Activated CD8-positive, alpha-beta memory T cell treated with anti-CD3 and anti-CD28 coated beads for 1 hour (primary cell): ENCODE data around the gene SHB.
A peak's percentile ranks its signal among the peaks of the same experiment; 100 is the strongest.

Experiments used
- DNase-seq, 2 donors: peaks; one replicate each; pipeline ENCODE4 v3.0.0-alpha.2; 2020; ENCODE audit warnings: low read depth in 1 of 2; ENCODE audit errors: extremely low read depth in 1 of 2

The SHB gene

DNA sequence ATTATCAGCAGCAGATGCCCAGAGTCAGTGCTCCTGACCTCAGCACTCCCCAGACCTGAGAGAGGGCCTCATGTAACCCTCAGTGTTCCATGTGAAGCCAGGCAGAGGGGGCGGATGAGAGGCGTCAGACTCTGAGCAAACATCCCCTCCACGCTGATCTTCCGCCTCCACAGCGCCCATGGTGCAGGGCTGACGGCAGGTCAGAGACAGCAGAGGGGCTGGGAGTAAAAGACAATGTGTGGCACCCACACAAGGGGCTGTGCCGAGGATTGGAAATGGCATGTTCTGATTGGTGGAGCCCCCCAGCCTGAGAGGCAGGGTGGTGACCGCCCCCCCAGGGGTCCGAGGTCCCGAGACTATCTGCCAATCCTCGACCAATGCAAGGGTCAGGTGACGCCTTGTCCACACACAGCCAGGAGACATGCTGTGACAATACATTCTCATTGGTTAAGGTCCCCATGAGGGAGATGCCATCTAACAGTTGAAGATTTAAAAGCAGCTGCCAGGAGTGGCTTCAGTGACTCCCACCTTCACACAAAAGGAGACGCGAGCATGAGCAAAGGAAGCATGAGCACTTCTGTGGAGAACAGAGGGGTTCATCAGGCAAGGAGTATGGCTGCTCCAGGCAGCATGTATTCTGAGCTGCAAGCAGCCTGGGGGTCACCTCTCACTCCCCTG, 145.8 kb downstream of the SHB start:
- no peak for DNase-seq

DNA sequence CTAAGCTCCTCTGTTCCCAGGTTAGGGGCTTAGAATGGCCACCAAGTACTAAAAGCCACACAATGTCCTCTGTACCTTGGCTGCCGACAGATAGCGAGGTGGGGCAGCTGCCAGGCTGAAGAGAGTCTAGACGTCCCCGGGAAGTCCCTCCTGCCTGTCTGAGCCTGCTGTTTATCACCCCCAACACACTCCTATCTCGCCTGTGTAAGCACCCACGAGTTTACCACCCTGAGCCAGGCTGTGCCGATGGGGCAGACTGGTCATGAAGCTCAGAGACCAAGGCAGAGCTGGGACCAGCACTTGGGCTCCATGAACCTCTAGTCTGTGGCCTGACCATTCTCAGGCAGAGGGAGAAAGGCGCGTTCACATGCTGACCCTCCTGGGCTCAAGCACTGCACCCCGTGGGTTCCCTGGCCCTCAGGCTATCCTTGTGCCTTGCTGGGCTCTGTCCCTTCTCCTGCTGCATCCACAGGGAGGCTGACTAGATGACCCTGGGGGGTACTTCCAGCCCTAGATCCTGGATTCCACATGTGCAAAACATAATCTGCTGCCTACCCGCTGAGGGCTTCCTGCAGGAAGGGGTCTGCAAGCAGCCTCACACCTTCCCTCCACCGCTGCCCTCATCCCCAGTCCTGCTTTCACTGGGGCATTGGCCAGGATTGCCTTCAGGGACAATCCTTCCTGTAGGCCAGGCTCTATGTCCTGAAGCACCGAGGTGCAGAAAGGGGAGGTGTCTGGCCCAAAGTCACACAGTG, 146.5 kb downstream of the SHB start:
- no peak for DNase-seq

DNA sequence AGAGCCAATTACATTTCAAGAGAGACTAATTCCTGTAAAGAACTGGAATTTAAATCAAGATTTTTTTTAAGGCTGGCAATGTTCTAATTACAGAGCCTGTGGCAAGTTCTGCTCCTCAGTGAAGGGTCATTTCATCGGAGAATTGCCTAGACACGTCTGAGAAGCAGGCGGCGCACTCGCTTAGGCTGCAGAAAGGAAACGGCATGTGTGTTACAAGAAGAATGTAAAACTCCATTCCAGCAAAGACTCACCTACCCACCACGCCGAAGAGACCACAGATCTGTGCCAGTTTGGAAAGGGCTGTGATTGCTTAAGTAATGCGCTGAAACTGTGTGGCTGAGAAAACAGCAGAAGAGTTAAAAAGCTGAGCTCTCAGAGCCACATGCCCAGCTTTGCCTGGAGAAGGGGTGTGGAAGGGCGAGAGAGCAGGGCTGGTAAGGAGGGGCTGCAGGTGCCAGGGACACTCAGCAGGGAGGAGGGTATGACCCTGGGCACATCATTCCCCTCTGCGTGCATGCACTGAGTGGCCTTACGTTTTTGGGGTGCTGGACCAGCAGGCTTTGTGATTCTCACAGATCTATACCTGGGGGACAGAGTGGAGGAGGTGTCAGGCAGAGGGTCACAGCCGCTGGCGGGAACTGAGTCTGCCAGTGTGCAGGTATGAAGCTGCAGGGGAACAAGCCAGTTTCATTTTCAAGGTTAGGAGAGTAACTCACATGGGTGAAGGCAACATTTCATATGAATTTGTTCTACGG, 147.3 kb downstream of the SHB start:
- no peak for DNase-seq

DNA sequence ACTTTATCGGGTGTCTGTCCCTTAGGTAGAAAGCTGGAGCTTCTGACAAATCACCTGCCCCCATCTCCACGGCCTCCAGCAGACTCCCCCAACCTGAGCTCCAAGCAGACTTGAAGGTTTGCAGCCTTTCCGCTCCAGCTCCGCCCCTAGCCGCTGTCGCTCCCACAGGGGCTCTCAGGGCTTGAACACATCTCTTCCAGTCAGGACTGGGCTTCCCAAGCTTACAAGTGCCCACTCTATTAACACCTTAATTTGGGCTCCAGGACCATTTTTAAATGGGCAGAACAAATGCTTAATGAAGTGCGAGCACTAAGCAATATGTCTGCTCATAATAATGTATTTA, 147.9 kb downstream of the SHB start:
- DNase-seq, result no peak

DNA sequence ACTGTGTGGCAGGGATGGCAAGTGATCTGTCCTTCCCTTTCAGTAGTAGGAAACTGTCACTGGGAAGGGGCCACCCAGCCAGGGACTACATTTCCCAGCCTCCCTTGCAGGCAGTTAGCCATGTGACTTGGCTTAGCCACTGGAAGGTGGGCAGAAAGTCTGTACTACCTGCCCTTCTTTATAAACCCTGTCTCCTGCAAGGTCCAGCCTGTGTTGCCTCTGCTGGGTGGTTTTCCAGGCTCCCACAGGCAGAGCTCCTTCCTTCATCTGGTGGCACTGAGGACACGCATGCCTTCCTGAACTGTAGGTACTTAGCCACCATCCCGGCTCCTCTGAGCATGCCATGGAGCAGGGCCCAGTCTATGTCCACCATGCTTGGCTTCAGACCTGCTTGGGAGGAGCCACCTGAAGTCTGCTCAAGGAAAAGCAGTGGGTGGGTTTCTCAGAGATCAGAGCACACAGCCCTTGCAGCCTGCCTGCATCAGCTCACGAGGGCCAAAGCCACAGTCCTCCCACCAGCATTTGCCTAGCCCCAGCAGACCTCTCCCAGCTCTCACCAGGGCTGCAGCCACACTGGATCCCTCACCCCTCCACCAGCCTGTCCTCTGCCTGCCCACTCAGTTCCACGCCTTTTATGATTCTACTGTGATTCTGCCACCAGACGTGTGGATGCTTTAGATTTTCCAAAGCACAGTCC, 148.4 kb downstream of the SHB start:
- no peak for DNase-seq

DNA sequence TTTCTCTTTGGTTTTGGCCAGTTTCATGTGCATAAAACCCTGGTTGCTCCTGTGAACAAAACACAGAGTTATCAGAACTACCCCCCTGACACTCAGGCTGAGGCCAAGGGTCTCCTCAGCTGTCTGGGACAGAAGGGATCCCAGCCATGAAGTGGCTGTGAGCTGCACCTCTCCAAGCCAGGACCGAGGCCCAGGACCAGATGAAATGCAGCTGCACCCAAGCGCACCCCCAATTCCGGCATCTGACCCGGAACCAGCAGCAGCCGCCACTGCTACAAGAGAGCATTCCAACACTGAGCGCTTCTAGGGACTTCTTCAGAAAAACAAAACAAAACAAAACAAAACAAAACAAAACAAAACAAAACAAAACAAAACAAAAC, 149.1 kb downstream of the SHB start:
- DNase-seq, result no peak

DNA sequence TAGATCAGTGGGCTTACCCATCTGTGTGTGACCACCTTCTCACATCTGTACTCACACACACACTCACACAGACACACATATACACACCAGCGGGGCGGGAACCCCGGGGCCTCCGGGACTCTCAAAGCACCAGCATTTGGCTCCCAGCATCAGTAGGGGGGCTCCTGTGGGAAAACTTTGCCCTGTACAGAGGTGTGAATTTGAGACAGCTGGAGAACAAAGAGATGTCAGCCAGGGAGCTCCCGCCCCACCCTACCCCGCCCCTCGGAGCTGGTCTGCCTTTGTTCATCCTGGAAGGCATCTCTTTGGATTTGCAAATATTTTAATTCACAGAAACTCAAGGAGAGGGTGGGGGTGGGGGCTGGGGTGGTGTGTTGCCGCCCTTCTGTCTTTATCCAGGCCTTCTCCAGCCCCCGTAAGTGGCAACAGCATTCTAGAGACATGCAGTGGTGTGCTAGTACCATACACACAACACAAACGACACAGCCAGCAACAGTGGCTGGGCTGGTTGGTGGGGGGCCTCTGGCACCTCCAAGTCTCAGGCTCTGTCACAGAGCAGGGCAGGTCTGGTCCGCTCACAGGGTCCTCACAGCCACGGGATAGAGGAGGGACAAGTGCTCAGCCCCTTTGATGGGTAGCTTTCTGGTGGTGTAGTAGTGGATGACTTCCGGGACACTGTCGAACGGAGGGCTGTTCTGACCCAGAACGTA, 149.6 kb downstream of the SHB start:
- no peak for DNase-seq

DNA sequence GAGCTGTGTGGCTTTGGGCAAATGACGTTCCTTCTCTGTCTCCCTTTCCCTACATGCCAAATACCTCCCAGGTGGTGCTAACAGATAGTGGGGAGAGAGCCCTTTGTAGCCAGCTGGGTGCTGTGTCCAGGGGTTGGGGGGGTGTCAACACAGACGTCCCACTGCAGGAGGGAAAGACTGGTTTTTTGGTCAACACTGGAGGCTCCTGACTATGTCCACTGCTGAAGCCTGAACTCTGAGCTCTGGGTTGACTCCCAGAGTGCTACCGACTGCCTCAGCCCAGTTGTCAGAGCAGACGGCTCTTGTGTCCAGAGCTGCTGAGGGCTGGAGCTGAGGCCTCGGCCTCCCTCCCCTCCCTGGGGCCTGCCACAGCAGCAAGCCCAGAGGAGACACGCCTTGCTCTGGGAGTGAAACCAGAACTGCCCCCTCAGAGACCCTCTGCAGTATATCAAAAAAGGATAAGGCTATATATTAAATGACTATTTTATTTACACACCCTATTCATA, 150.3 kb downstream of the SHB start:
- DNase-seq, result no peak

DNA sequence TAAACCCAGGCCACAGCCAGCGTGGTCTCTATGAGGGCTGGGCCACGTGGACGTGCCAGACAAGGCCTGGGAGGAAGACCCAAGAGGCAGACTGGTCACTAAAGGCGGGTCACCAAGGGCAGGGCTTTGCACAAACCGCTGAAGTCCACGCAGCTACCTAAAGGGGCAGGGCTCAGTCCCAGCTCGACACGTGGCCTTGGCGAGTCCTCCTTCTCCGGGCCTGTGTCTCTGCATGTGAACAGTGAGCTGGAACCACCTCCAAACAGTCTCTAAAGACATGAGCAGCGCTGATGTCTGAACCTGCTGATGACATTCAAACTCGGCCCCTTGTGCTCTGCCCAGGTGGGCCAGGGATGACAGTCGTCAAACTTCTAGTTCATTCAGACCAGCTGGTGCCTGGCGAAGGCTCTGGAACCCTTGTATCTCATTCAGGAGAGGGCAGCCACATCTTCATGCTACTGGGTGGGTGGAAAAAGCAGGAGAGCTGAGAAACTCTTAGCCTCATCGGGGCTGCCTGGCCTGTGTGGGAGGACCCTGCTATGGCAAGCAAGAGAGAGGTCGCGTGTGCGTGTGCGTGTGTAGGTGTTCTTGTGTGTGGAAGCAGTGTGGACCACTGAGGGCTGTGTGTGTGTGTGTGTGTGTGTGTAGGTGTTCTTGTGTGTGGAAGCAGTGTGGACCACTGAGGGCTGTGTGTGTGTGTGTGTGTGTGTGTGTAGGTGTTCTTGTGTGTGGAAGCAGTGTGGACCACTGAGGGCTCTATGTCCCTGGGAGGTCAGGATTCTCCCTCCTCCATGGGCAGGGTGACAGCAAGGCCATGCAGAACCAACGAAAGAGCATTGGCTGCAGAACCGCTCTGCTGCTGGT, 151.0 kb downstream of the SHB start:
- no peak for DNase-seq

DNA sequence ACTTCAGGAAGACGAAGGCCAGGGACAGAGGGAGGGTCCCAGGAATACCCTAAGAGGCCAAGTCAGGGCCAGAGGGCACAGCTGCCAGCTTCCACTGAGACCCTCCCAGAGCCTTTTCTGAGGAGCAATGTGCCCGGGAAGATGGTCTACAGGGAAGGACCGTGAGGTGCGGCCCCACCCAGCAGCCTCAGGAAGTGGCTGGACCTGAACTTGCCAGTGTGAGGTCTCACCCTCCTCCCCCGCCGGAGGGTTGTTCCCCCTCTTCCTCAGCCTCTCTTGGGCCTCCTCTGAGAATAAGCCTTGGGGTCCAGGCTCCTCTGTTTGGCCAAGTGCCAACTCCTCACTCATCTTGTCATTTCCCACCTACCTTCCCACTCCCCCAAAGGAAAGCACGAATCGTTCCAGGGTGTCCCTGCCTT, 151.7 kb downstream of the SHB start:
- no peak for DNase-seq

DNA sequence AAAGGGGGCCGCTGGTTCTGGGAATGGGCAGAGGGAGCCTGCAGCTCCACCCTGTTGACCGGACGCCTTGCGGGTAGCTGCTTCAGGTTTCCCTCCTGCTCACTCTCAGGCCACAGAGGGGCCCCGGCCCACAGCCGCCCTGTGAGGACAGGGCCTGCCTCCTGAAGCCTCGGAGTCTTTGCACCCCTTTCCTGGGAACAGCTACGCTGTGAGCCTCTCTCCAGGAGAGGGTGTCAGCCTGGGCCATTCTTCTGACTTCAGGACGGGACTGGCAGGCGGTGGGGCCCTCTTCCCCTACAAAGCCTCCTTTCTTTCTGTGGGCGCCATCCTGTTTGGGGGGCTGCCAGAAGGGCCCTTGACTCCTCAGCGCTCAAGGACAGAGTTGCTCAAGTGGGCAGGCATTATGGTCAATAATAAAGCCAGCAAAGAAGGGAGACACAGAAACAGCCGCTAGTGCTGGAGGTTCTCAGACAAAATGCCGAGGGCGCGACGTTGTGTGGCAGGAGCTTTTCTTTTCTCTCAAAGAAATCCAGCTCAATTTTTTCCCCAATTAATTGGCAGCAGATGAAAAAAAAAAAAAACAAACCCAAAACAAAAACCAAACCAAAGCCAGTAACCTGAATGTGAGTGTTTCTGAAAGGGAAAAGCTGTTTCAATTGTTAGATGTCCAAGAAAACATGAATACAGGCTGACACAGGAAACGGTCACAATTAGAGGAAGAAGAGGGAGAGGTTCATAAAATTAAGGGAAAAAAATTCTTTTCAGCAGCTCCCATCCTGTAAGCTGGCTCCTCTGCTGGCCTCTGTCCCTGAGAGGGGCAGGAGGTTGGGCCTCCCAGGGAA, 152.3 kb downstream of the SHB start:
- no peak for DNase-seq

DNA sequence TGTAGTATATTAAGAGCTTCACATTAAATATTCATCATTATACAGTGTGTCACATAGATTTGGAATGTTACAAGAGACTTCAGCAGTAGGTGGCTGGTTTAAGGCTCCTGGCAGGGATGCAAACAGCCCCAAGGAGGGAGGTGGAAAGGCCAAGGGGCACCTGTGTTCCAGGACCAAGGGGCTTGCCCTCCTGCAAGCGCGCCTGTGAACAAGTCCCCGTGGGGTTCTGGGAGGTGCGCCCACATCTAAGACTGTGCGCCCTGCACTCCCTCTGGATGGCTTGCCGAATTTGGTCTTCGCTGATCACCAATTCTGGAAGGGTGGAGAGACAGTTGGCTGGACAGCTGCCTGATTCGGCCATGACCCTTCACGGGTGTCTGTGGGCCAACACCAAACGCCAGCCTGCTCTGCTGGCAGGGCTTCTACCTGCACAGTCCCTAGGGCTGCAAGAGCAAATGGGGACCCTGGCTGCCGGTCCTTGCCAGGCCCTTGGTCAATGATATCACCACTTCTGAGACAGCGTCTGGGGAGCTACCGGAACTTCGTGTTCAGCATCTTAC, 153.0 kb downstream of the SHB start:
- no peak for DNase-seq

DNA sequence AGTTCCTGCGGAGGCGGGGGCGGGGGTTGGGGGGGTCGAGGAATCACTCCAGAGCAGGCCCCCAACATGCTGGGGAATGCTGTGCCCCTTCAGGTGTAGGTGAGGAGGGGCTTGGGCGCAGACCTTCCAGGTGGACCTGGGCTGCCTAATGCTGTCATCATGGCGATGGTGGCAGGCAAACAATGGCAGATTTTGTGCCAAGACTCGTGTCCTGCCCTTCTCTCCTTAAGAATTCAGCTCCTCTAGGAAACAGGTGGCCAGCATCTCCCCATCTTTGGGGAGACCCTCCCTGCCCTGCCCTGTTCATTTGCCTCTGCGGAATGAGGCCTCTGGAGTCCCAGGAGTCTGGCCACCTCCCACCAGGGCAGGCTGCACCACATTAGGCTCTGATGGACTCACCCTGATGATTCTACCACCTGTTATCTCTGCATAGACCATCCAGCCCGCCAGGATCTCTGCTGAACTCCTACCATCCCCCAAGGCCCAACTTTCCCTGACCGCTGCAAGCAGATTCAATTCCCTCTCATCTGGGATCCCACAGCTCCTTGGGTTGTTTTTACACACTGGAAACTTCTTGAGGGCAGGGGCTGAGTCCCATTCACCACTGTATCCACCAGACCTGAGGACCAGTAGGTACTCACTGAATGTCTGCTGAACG, 154.2 kb downstream of the SHB start:
- DNase-seq, result no peak

DNA sequence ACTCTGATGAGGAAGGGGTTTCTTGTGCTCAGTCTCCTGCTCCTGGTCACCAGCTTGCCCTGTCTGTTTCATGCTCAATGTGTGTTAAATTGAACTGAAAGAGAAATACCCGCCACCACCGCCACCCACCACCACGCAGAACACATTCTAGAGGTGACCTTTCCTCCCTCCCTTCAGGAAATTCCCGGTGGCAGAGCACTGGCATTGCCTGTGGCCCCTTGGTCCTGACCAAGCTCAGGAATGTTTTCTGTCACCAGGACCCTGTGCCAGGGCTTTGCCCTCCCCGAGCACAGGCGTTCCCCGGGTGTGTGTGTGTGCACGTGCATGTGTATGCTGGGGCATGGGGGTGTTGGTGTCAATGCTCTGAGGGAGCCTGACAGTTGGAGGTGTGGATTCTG, 154.9 kb downstream of the SHB start:
- no peak for DNase-seq

DNA sequence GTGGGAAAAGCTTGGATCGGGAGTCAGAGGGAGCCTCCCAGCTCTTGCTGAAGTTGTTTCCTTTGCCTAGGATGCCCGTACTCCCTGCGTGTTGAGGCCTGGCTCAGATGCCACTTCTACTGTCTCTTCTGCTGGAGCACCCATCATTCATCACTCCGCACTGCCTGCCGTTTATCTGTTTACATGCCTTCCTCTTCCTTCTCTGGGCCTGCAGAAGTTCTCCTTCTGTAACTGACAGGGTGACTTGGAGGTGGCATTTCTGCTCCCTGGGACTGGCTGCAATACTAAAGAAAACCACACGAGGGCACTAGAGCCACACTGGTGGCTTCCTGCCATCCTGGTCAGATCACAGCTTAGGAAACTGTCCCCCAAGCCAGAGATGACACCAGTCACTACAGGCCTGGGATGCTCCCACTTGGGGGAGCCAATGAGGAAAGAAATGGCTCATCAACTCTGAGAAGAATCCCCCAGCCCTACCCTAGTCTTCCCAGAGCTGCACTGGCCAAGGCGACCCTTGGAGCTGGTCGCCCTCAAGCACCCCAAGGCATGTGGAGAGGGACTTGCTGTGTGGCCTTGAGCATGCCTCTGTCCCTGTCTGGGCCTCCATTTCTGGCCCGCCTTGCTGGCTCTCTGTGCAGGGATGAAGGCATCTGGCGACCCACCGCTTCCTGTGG, 155.4 kb downstream of the SHB start:
- peak; percentile 45 to 67 for DNase-seq

DNA sequence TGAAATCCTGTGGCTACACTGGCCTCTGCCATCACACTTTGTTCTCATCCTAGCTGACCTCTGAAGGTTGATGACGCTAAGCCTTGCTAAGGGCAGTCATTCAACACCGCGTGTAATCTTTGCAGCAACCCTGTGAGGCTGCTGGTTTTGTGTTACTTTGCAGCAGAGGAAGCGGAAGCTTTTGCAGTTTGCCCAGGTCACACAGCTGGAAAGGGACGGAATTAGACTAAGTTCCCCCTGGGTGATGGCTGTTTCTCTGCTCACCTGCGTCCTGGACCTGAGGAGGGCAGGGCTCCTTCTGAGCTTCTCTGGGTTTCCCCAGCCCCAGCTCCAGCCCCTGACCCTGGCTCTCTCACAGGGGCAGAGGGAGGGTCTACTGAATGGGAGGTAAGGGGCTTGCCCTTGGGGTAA, 157.8 kb downstream of the SHB start:
- no peak for DNase-seq

DNA sequence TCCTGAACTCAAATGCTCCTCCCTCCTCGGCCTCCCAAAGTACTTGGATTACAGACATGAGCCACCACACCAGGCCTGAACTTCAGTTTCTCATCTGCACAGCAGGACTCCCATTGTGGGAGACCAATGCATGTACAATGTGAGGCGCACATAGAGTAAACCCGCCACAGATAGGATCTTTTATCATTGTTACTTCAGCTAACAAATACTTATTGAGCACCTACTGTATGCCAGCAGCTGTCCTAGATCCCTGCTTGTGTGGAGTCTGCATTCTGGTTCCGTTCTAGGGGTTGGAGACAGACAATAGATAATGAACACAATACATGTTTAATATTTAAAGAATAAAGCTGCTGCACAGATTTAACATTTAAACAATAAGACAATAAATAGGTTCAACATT, 158.8 kb downstream of the SHB start:
- DNase-seq, result no peak
